HepG2 (cell line): ENCODE results near the gene LOXL3. TPM values are rescaled to one million over a fixed set of nuclear protein-coding genes. Genes with fewer than 3 reads are reported as not detected.
A peak's percentile ranks its signal among the peaks of the same experiment; 100 is the strongest.

ENCODE experiments used
- ATAC-seq: fragments of 200-7000 bp; cut with Tn5 transposase; 3 replicates; pipeline ENCODE4 v1.9.1; 2020; ENCODE audit warnings: mild to moderate bottlenecking, moderate library complexity
- BruUV-seq: library from RNA; stranded (reverse); fragments of 400-500 nt; replicated peaks from 2 replicates; lab custom pipeline; 2021; lab: Mats Ljungman, UMichigan
- CTCF ChIA-PET: fragments of 300-600 bp; formaldehyde crosslinking; extraction: SDS; loops from one replicate; lab custom pipeline; 2021; ENCODE audit warnings: low total read pairs, inconsistent platforms, low intra/inter-chr PET ratio; lab: Yijun Ruan, JAX
- POLR2A ChIA-PET: fragments of 350-600 bp; sonication (Branson Sonifier 250); formaldehyde crosslinking; loops from one replicate; lab custom pipeline; 2020; ENCODE audit warnings: antibody characterized with exemption, inconsistent platforms; lab: Yijun Ruan, JAX
- DNase-seq: peaks from one replicate; pipeline ENCODE4 v3.0.0-alpha.2; 2015; ENCODE audit warnings: low spot score
- FAIRE-seq: peaks from 3 replicates; lab custom pipeline; 2011; peaks lifted over from hg19 to GRCh38; lab: Jason Lieb, UNC
- H2AFZ ChIP-seq: one replicate; pipeline ENCODE4 v1.6.1; 2011; ENCODE audit warnings: low read length, inconsistent platforms
- H3K27ac ChIP-seq: fragments of 300-600 bp; 3 replicates; pipeline ENCODE4 v1.8.0; 2011; ENCODE audit warnings: mixed run types, mild to moderate bottlenecking, mixed read lengths, low read length, inconsistent platforms; ENCODE audit not compliant: insufficient read depth; ENCODE audit errors: extremely low read length
- H3K27me3 ChIP-seq, 2 experiments: fragments of 200-600 bp in 1 of 2; 2 replicates in 1 of 2; 3 replicates in 1 of 2; pipeline versions ENCODE4 v1.6.0 to v1.8.0; 2011; ENCODE audit warnings: low read length in 2 of 2, mild to moderate bottlenecking in 2 of 2, moderate library complexity in 2 of 2, inconsistent platforms in 1 of 2; ENCODE audit not compliant: insufficient read depth in 2 of 2, control insufficient read depth in 1 of 2
- H3K36me3 ChIP-seq, 2 experiments: fragments of 200-600 bp in 1 of 2; replicated peaks in 1 of 2; 2 replicates in 1 of 2; 3 replicates in 1 of 2; pipeline versions ENCODE4 v1.5.1 to v1.8.0; 2011; ENCODE audit warnings: low read length in 2 of 2, inconsistent platforms in 1 of 2; ENCODE audit not compliant: insufficient read depth in 2 of 2, control insufficient read depth in 1 of 2
- H3K4me1 ChIP-seq: 2 replicates; pipeline ENCODE4 v1.5.1; 2012; ENCODE audit warnings: low read length, inconsistent platforms; ENCODE audit not compliant: insufficient read depth
- H3K4me2 ChIP-seq: 2 replicates; pipeline ENCODE4 v1.6.0; 2011; ENCODE audit warnings: low read depth, low read length, inconsistent platforms
- H3K4me3 ChIP-seq, 3 experiments: fragments of 200-600 bp in 1 of 3; sonication (generic), shearing (Covaris generic) in 1 of 3; replicated peaks in 1 of 3; 2 replicates each; pipeline ENCODE4 v1.5.1; 2011 to 2016; ENCODE audit warnings: low read length in 3 of 3, inconsistent platforms in 2 of 3, low read depth in 2 of 3, mild to moderate bottlenecking in 2 of 3, control low read depth in 1 of 3, mixed read lengths in 1 of 3; ENCODE audit not compliant: insufficient read depth in 1 of 3
- H3K79me2 ChIP-seq: one replicate; pipeline ENCODE4 v1.6.1; 2011; ENCODE audit warnings: low read length, inconsistent platforms; ENCODE audit not compliant: insufficient read depth
- H3K9ac ChIP-seq: 2 replicates; pipeline ENCODE4 v1.6.0; 2011; ENCODE audit warnings: mild to moderate bottlenecking, low read depth, low read length, inconsistent platforms; ENCODE audit not compliant: insufficient read depth
- H3K9me3 ChIP-seq: 2 replicates; pipeline ENCODE4 v1.5.1; 2012; ENCODE audit warnings: mild to moderate bottlenecking, low read length
- H4K20me1 ChIP-seq: 2 replicates; pipeline ENCODE4 v1.6.0; 2011; ENCODE audit warnings: inconsistent platforms, mild to moderate bottlenecking, low read length, moderate library complexity; ENCODE audit not compliant: insufficient read depth
- CC2D1A ChIP-seq: sonication (generic); formaldehyde crosslinking; IDR thresholded peaks from 2 replicates; pipeline ENCODE4 v1.8.1; 2023; ENCODE audit warnings: mild to moderate bottlenecking, missing genetic modification reagents
- CHD2 ChIP-seq: IDR thresholded peaks from 2 replicates; pipeline ENCODE4 v1.6.1; 2011; ENCODE audit warnings: low read depth, low read length, improper control_type of control experiment
- KLF6 ChIP-seq: IDR thresholded peaks from 2 replicates; pipeline ENCODE4 v1.8.0; 2016; ENCODE audit warnings: missing biosample characterization, missing genetic modification reagents
- NFYB ChIP-seq: sonication (generic); formaldehyde crosslinking; IDR thresholded peaks from 2 replicates; pipeline ENCODE4 v1.4.0; 2020; ENCODE audit warnings: missing genetic modification reagents
- RBFOX2 ChIP-seq: fragments of 200-400 bp; formaldehyde crosslinking; IDR thresholded peaks from 2 replicates; pipeline ENCODE4 v1.6.1; 2017; ENCODE audit warnings: low read depth, mild to moderate bottlenecking, low read length
- ZBTB38 ChIP-seq: sonication (generic); formaldehyde crosslinking; IDR thresholded peaks from 2 replicates; pipeline ENCODE4 v1.5.1; 2020; ENCODE audit warnings: mild to moderate bottlenecking, missing genetic modification reagents
- WGBS: methylation state at CpG from one replicate; pipeline ENCODE4 v1.1.6; 2017; ENCODE audit warnings: low lambda C conversion rate; 5-methylcytosine and 5-hydroxymethylcytosine counted together
- in situ Hi-C: cut with HindIII; loops from 2 replicates; pipeline ENCODE4 v1.10.0; 2017; ENCODE audit warnings: low pct_unique_long_range_greater_than_20kb; ENCODE audit not compliant: extremely low pct_ligation_motif_present
- intact Hi-C: fragments of 100-400 bp; cut with micrococcal nuclease; formaldehyde crosslinking; loops from one replicate; pipeline ENCODE4 v1.10.0; 2022; ENCODE audit not compliant: unreplicated experiment
- polyA plus RNA-seq, 8 experiments: library from polyadenylated mRNA; depleted of rRNA in 3 of 8; stranded (reverse) in 7 of 8; unstranded in 1 of 8; fragments of >200 nt; fragmentation: Illumina TruSeq in 4 of 8; extraction: Trizol in 4 of 8; gene quantifications; 2 replicates each; pipeline versions ENCODE4 v1.2.1 to v1.2.3, GENCODE V29; 2011 to 2016; ENCODE audit warnings: low read depth in 4 of 8, missing spikeins in 1 of 8, mixed read lengths in 1 of 8; ENCODE audit not compliant: insufficient read depth in 1 of 8
- total RNA-seq, 5 experiments: library from RNA; depleted of rRNA; stranded (reverse); fragments of >200 nt; fragmentation: Illumina TruSeq; extraction: Trizol; gene quantifications; 2 replicates each; pipeline ENCODE4 v1.2.3, GENCODE V29; 2016; ENCODE audit warnings: low read depth in 1 of 5
- TF ChIP-seq, protein P1 (sequence below), 2 experiments: sonication (generic) in 1 of 2; formaldehyde crosslinking in 1 of 2; IDR thresholded peaks; 2 replicates each; pipeline versions ENCODE4 v1.6.1 to v1.9.0; 2014 to 2022; ENCODE audit warnings: antibody characterized with exemption in 1 of 2, borderline replicate concordance in 1 of 2, inconsistent platforms in 1 of 2, low read depth in 1 of 2, missing genetic modification reagents in 1 of 2
- TF ChIP-seq, protein P2 (sequence below), 2 experiments: fragments of 450-650 bp in 1 of 2; sonication (generic) in 1 of 2; formaldehyde crosslinking in 1 of 2; IDR thresholded peaks; 2 replicates each; pipeline versions ENCODE4 v1.6.1 to v1.8.0; 2016 to 2022; ENCODE audit warnings: antibody characterized with exemption in 1 of 2, mild to moderate bottlenecking in 1 of 2, missing genetic modification reagents in 1 of 2

LOXL3 gene
- total and polyA plus RNA-seq, 2 of the 13 experiments (the other 11 are each of a cell fraction or from before 2014, with no cell fraction given): 0.55 to 6.5 TPM

DNA sequence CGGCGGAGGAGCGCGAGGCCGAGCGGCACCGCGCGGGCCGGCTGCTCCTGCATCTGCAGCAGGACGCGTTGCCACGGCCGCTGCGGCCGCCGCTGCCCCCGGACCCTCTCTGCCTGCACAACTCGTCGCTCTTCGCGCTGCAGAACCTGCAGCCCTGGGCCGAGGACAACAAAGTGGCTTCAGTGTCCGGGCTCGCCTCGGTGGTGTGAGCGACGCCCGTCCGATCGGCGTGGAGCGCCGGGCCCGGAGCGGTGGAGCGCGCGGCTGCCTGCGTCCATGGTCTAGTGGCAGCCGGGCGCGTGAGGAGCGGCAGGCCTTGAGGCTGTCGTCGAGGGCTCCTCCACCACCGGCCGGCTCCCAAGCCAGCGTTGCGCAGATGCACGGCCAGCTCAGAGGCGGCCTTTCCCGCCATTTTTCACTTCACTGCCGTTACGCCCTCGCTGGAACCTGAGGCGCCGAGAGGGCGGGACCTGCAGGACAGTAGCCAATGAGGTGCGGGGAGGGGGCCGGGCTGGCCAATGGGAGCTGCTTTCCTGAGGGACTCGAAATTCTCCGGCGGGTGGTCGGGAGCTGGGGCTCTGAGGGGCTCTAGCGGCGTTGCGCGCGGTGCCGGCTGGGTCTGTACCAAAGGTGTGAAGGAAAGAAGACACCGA lies 37.6 kb downstream of the LOXL3 start:
- DNase-seq: no peak
- Histone ChIP-seq H3K79me2 (no peaks in the 10 kb centered on the region), H3K9ac (no peak overlapping the region), H3K27me3 (no peaks in the 10 kb centered on the region), H3K36me3 (peaks cover 13 to 20% of the 10 kb centered on the region in 2 experiments; a peak in 4 of 5 replicates), H3K4me3 (no peak overlapping the region), H4K20me1 (no peaks in the 10 kb centered on the region), H3K4me2 (no peak overlapping the region), H3K27ac (no peak overlapping the region), H3K9me3 (no peaks in the 10 kb centered on the region), H3K4me1 (peaks cover 36% of the 10 kb centered on the region), H2AFZ (no peak overlapping the region)
- BruUV-seq: no TSS peak
- 98% methylated on average over 72 of the region's 72 CpGs for WGBS
- CTCF ChIA-PET: no interaction called here
- in situ Hi-C loops: no loop called here
- POLR2A ChIA-PET: interaction anchor here (1.0 to 2.1 kb wide), 3 partner anchors 12 to 34 kb away, joined by 3 to 6 read pairs (median 4); partner anchors contain the start of gene HTRA2
- intact Hi-C loops: no loop called here
- FAIRE-seq: no peak
- ATAC-seq: no peak
- TF ChIP-seq ZBTB38: peak; percentile 17; the same call in 1 of the 2 replicates
- no peak for TF ChIP-seq CC2D1A (CRISPR knock-in tag)
- TF ChIP-seq, protein P1, sequence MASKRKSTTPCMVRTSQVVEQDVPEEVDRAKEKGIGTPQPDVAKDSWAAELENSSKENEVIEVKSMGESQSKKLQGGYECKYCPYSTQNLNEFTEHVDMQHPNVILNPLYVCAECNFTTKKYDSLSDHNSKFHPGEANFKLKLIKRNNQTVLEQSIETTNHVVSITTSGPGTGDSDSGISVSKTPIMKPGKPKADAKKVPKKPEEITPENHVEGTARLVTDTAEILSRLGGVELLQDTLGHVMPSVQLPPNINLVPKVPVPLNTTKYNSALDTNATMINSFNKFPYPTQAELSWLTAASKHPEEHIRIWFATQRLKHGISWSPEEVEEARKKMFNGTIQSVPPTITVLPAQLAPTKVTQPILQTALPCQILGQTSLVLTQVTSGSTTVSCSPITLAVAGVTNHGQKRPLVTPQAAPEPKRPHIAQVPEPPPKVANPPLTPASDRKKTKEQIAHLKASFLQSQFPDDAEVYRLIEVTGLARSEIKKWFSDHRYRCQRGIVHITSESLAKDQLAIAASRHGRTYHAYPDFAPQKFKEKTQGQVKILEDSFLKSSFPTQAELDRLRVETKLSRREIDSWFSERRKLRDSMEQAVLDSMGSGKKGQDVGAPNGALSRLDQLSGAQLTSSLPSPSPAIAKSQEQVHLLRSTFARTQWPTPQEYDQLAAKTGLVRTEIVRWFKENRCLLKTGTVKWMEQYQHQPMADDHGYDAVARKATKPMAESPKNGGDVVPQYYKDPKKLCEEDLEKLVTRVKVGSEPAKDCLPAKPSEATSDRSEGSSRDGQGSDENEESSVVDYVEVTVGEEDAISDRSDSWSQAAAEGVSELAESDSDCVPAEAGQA (IDR thresholded peaks at IDR 0.05; ENCODE audit: low read depth): 0 out of 2 replicates have a peak, but pooled peaks have one; percentile 1
- TF ChIP-seq, protein P1 (CRISPR knock-in tag; IDR thresholded peaks at IDR 0.05; ENCODE audit: borderline replicate concordance): no peak
- peak; percentile 59 for TF ChIP-seq RBFOX2
- TF ChIP-seq, protein P2, sequence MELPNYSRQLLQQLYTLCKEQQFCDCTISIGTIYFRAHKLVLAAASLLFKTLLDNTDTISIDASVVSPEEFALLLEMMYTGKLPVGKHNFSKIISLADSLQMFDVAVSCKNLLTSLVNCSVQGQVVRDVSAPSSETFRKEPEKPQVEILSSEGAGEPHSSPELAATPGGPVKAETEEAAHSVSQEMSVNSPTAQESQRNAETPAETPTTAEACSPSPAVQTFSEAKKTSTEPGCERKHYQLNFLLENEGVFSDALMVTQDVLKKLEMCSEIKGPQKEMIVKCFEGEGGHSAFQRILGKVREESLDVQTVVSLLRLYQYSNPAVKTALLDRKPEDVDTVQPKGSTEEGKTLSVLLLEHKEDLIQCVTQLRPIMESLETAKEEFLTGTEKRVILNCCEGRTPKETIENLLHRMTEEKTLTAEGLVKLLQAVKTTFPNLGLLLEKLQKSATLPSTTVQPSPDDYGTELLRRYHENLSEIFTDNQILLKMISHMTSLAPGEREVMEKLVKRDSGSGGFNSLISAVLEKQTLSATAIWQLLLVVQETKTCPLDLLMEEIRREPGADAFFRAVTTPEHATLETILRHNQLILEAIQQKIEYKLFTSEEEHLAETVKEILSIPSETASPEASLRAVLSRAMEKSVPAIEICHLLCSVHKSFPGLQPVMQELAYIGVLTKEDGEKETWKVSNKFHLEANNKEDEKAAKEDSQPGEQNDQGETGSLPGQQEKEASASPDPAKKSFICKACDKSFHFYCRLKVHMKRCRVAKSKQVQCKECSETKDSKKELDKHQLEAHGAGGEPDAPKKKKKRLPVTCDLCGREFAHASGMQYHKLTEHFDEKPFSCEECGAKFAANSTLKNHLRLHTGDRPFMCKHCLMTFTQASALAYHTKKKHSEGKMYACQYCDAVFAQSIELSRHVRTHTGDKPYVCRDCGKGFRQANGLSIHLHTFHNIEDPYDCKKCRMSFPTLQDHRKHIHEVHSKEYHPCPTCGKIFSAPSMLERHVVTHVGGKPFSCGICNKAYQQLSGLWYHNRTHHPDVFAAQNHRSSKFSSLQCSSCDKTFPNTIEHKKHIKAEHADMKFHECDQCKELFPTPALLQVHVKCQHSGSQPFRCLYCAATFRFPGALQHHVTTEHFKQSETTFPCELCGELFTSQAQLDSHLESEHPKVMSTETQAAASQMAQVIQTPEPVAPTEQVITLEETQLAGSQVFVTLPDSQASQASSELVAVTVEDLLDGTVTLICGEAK (IDR thresholded peaks at IDR 0.05): no peak
- TF ChIP-seq, protein P2 (CRISPR knock-in tag; IDR thresholded peaks at IDR 0.05): 0 out of 2 replicates have a peak, but pooled peaks have one; percentile 21
- TF ChIP-seq NFYB (CRISPR knock-in tag): peak; percentile 47
- TF ChIP-seq KLF6 (CRISPR knock-in tag): no peak
- no peak for TF ChIP-seq CHD2
